A549 (cell line): ENCODE measurements around the gene ZIC1. TPM values are rescaled to one million over a fixed set of nuclear protein-coding genes. Genes with fewer than 3 reads are reported as not detected.

Experiments
- ATAC-seq, 2 experiments: fragments of 200-7000 bp in 1 of 2; fragments of >200 bp in 1 of 2; cut with Nextera tagmentation in 1 of 2; cut with Tn5 transposase in 1 of 2; 3 replicates each; pipeline versions ENCODE4 v1.8.0 to v1.9.1; 2018 to 2020; ENCODE audit warnings: mild to moderate bottlenecking in 1 of 2, moderate library complexity in 1 of 2
- CTCF ChIA-PET: fragments of 300-600 bp; sonication (Branson Sonifier 250); formaldehyde crosslinking; extraction: SDS; loops from one replicate; lab custom pipeline; 2021; ENCODE audit warnings: antibody characterized with exemption, inconsistent platforms; lab: Yijun Ruan, JAX
- POLR2A ChIA-PET: fragments of 350-600 bp; formaldehyde crosslinking; extraction: SDS; loops from one replicate; lab custom pipeline; 2021; ENCODE audit warnings: antibody characterized with exemption, inconsistent platforms; lab: Yijun Ruan, JAX
- DNase-seq, 2 experiments: peaks; one replicate each; pipeline versions ENCODE4 v3.0.0 to v3.0.0-alpha.2; 2011 to 2016; ENCODE audit warnings: low read depth in 1 of 2, low spot score in 1 of 2
- FAIRE-seq: peaks from 2 replicates; lab custom pipeline; 2011; peaks lifted over from hg19 to GRCh38; lab: Jason Lieb, UNC
- H3K27ac ChIP-seq, 2 experiments: fragments of >200 bp; sonication (Bioruptor Twin); formaldehyde crosslinking; 3 replicates each; pipeline ENCODE4 v1.5.1; 2016 to 2017
- H3K4me1 ChIP-seq: fragments of >200 bp; sonication (Bioruptor Twin); formaldehyde crosslinking; 3 replicates; pipeline ENCODE4 v1.6.1; 2016
- H3K4me2 ChIP-seq: fragments of >200 bp; sonication (Bioruptor Twin); formaldehyde crosslinking; 3 replicates; pipeline ENCODE4 v1.6.1; 2016
- H3K4me3 ChIP-seq: fragments of >200 bp; sonication (Bioruptor Twin); formaldehyde crosslinking; 3 replicates; pipeline ENCODE4 v1.5.1; 2016
- H3K9me3 ChIP-seq: fragments of >200 bp; sonication (Bioruptor Twin); formaldehyde crosslinking; 3 replicates; pipeline ENCODE4 v1.6.1; 2016
- BHLHE40 ChIP-seq: IDR thresholded peaks from 2 replicates; pipeline ENCODE4 v1.6.1; 2012; ENCODE audit warnings: low read depth, low read length, inconsistent platforms
- CBX8 ChIP-seq: fragments of 200-600 bp; sonication (generic); IDR thresholded peaks from 2 replicates; pipeline ENCODE4 v1.6.1; 2016
- CHD4 ChIP-seq: fragments of 200-600 bp; sonication (generic); IDR thresholded peaks from 2 replicates; pipeline ENCODE4 v1.6.1; 2016; ENCODE audit warnings: antibody characterized with exemption, mild to moderate bottlenecking, borderline replicate concordance
- FOSL2 ChIP-seq, 2 experiments: fragments of 450-650 bp in 1 of 2; fragments of >200 bp in 1 of 2; sonication (Bioruptor Twin) in 1 of 2; formaldehyde crosslinking; IDR thresholded peaks; 2 replicates each; pipeline versions ENCODE4 v1.5.0 to v1.6.1; 2016 to 2020; ENCODE audit warnings: mild to moderate bottlenecking in 1 of 2, moderate library complexity in 1 of 2
- FOXS1 ChIP-seq: fragments of 250-450 bp; sonication (Bioruptor Pico); IDR thresholded peaks from 2 replicates; pipeline ENCODE4 v1.5.0; 2020; ENCODE audit warnings: mild to moderate bottlenecking, moderate library complexity
- HDAC2 ChIP-seq: fragments of 200-600 bp; sonication (generic); IDR thresholded peaks from 2 replicates; pipeline ENCODE4 v1.6.1; 2016
- HEYL ChIP-seq: fragments of 250-450 bp; sonication (Bioruptor Pico); IDR thresholded peaks from 2 replicates; pipeline ENCODE4 v1.8.0; 2021; ENCODE audit warnings: mild to moderate bottlenecking, moderate library complexity
- HOXB13 ChIP-seq: fragments of 250-450 bp; sonication (Bioruptor Pico); IDR thresholded peaks from 2 replicates; pipeline ENCODE4 v1.5.0; 2020; ENCODE audit warnings: low read depth, mild to moderate bottlenecking, moderate library complexity
- HOXB5 ChIP-seq: fragments of 250-450 bp; sonication (Bioruptor Pico); IDR thresholded peaks from 2 replicates; pipeline ENCODE4 v1.5.0; 2020; ENCODE audit warnings: mild to moderate bottlenecking, moderate library complexity
- KDM1A ChIP-seq: fragments of 200-600 bp; sonication (generic); IDR thresholded peaks from 2 replicates; pipeline ENCODE4 v1.6.1; 2016; ENCODE audit warnings: low read depth, mild to moderate bottlenecking
- KDM5A ChIP-seq: fragments of 200-600 bp; sonication (generic); IDR thresholded peaks from 2 replicates; pipeline ENCODE4 v1.6.1; 2016; ENCODE audit warnings: antibody characterized with exemption, mild to moderate bottlenecking
- MAZ ChIP-seq: fragments of 150-350 bp; IDR thresholded peaks from 2 replicates; pipeline ENCODE4 v1.6.1; 2014; ENCODE audit warnings: antibody characterized with exemption, low read depth, low read length, borderline replicate concordance
- POLR2A ChIP-seq: IDR thresholded peaks from 2 replicates; pipeline ENCODE4 v1.6.1; 2012; ENCODE audit warnings: mild to moderate bottlenecking, low read length
- POLR2AphosphoS2 ChIP-seq: conservative IDR thresholded peaks from 2 replicates; pipeline ENCODE4 v1.6.1; 2012; ENCODE audit warnings: low read length, improper control_type of control experiment, inconsistent platforms
- RAD21 ChIP-seq, 2 experiments: fragments of >200 bp in 1 of 2; sonication (Bioruptor Twin) in 1 of 2; formaldehyde crosslinking in 1 of 2; IDR thresholded peaks in 1 of 2; conservative IDR thresholded peaks in 1 of 2; 2 replicates in 1 of 2; 3 replicates in 1 of 2; pipeline ENCODE4 v1.6.1; 2012 to 2018; ENCODE audit warnings: inconsistent platforms in 1 of 2
- RFX5 ChIP-seq: fragments of 450-650 bp; IDR thresholded peaks from 2 replicates; pipeline ENCODE4 v1.7.1; 2014; ENCODE audit warnings: antibody characterized with exemption, mild to moderate bottlenecking, moderate library complexity
- SMC3 ChIP-seq: fragments of >200 bp; sonication (Bioruptor Twin); formaldehyde crosslinking; IDR thresholded peaks from 3 replicates; pipeline ENCODE4 v1.6.1; 2018; ENCODE audit warnings: inconsistent platforms
- SREBF2 ChIP-seq: fragments of 450-650 bp; IDR thresholded peaks from 2 replicates; pipeline ENCODE4 v1.6.1; 2014; ENCODE audit warnings: mild to moderate bottlenecking, moderate library complexity
- ZNF302 ChIP-seq: fragments of 250-450 bp; sonication (Bioruptor Pico); IDR thresholded peaks from 2 replicates; pipeline ENCODE4 v1.9.0; 2021; ENCODE audit warnings: inconsistent platforms, mild to moderate bottlenecking, moderate library complexity
- ZSCAN20 ChIP-seq: fragments of 250-450 bp; sonication (Bioruptor Pico); IDR thresholded peaks from 2 replicates; pipeline ENCODE4 v1.8.0; 2022; ENCODE audit warnings: mild to moderate bottlenecking, moderate library complexity
- WGBS: methylation state at CpG from one replicate; pipeline ENCODE4 v1.1.6; 2017; ENCODE audit errors: missing lambda C conversion rate; 5-methylcytosine and 5-hydroxymethylcytosine counted together
- polyA plus RNA-seq, 4 experiments: library from polyadenylated mRNA; depleted of rRNA in 3 of 4; stranded (reverse); fragments of >200 nt; fragmentation: RNase III in 1 of 4; extraction: RNeasy Plus Mini Kit Qiagen cat#74134 plus additional on column Dnase treatment in 1 of 4; gene quantifications; 2 replicates in 3 of 4; 3 replicates in 1 of 4; pipeline ENCODE4 v1.2.3, GENCODE V29; 2011 to 2017
- TF ChIP-seq, protein P1 (sequence below): IDR thresholded peaks from 2 replicates; pipeline ENCODE4 v1.6.1; 2012; ENCODE audit warnings: low read depth, borderline replicate concordance
- TF ChIP-seq, protein P2 (sequence below): fragments of >200 bp; sonication (Bioruptor Twin); formaldehyde crosslinking; IDR thresholded peaks from 3 replicates; pipeline ENCODE4 v1.5.1; 2016
- TF ChIP-seq, protein P3 (sequence below): fragments of 250-450 bp; sonication (Bioruptor Pico); IDR thresholded peaks from 2 replicates; pipeline ENCODE4 v1.5.0; 2020; ENCODE audit warnings: low read depth, mild to moderate bottlenecking, moderate library complexity
- TF ChIP-seq, protein P4 (sequence below): fragments of >200 bp; sonication (Bioruptor Twin); formaldehyde crosslinking; IDR thresholded peaks from 3 replicates; pipeline ENCODE4 v1.6.1; 2016
- TF ChIP-seq, protein P5 (sequence below): fragments of 450-650 bp; IDR thresholded peaks from 2 replicates; pipeline ENCODE4 v1.6.1; 2014; ENCODE audit warnings: antibody characterized with exemption

Gene ZIC1
- polyA plus RNA-seq, 2 of the 4 experiments (the other 2 are of a cell fraction), result 0.01 TPM; not detected in 1

DNA sequence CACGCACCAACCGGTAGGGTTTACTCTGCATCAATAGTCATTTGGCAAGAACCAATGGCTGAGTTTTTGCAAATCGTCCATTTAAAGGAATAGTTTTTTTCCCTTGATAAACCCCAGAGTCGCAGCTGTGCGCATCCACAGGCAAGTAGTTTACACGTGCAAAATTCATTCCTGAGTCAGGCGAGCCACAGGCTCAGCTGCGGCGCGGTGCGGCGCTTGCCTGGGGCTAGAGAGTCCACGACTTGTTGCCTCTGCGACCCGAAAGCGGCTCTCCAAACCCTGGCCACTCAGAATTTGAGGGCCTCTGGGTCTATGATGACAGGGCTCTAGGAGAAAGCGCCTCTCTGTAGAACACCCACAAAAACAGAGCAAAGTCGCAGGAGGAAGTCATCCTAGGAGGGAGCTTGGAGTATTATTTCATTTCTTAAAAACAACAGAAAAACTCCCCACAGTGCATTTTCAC, 39.5 kb upstream of the ZIC1 start (continued):
- TF ChIP-seq SMC3 (no peak), KDM5A (no peak), POLR2AphosphoS2 (no peak), SREBF2 (no peak), HOXB13 (CRISPR knock-in tag) (no peak), FOXS1 (no peak), FOSL2 (IDR thresholded peaks at IDR 0.05) (no peak), FOSL2 (CRISPR knock-in tag; IDR thresholded peaks at IDR 0.05) (no peak), CHD4 (no peak), HOXB5 (CRISPR knock-in tag) (no peak), RFX5 (no peak), HDAC2 (no peak)
- TF ChIP-seq, protein P1, sequence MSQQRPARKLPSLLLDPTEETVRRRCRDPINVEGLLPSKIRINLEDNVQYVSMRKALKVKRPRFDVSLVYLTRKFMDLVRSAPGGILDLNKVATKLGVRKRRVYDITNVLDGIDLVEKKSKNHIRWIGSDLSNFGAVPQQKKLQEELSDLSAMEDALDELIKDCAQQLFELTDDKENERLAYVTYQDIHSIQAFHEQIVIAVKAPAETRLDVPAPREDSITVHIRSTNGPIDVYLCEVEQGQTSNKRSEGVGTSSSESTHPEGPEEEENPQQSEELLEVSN, result no peak
- TF ChIP-seq, protein P2, sequence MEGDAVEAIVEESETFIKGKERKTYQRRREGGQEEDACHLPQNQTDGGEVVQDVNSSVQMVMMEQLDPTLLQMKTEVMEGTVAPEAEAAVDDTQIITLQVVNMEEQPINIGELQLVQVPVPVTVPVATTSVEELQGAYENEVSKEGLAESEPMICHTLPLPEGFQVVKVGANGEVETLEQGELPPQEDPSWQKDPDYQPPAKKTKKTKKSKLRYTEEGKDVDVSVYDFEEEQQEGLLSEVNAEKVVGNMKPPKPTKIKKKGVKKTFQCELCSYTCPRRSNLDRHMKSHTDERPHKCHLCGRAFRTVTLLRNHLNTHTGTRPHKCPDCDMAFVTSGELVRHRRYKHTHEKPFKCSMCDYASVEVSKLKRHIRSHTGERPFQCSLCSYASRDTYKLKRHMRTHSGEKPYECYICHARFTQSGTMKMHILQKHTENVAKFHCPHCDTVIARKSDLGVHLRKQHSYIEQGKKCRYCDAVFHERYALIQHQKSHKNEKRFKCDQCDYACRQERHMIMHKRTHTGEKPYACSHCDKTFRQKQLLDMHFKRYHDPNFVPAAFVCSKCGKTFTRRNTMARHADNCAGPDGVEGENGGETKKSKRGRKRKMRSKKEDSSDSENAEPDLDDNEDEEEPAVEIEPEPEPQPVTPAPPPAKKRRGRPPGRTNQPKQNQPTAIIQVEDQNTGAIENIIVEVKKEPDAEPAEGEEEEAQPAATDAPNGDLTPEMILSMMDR, result no peak

DNA sequence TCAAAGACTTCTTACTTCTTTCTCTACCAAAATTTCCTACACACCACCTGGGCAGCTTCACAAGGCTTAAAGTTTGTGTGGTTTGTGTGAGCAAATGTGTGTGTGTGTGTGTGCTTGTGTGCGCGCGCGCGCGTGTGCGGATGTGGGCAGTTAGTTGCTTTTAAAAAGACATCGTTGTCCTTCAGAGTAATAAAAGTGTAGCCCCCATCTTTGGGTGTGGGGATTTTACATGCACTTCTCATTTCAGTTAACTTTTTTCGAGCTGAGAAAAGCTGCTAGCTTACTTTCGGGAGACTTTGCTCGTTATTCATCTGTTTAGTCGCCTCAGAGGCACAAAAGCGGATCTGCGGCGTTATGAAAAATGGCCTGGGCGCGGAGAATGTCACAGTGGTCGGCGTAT, 38.8 kb upstream of the ZIC1 start:
- ChIA-PET POLR2A (no interaction called here), CTCF (interaction anchor here (0.5 kb wide), 1 partner anchor 360 kb away, joined by 3 read pairs; no protein-coding TSS in a partner anchor)
- no peak overlapping the region for H3K27ac ChIP-seq
- H3K4me1 ChIP-seq, result no peaks in the 10 kb centered on the region
- FAIRE-seq (no peak), ATAC-seq (no peak), DNase-seq (no peak)
- 0 out of 3 replicates have a peak, but pooled peaks cover 4% of the 10 kb centered on the region for H3K9me3 ChIP-seq
- TF ChIP-seq FOSL2 (IDR thresholded peaks at IDR 0.05) (no peak), FOSL2 (CRISPR knock-in tag; IDR thresholded peaks at IDR 0.05) (no peak), ZNF302 (no peak), ZSCAN20 (CRISPR knock-in tag) (no peak), HDAC2 (no peak), HEYL (CRISPR knock-in tag) (no peak), POLR2AphosphoS2 (no peak), CBX8 (no peak), RAD21 (conservative IDR thresholded peaks at IDR 0.05 in 1 of 2, IDR thresholded peaks at IDR 0.05 in 1 of 2) (no peak), MAZ (no peak), SMC3 (no peak), POLR2A (no peak), KDM1A (no peak), BHLHE40 (no peak)
- TF ChIP-seq, protein P3, sequence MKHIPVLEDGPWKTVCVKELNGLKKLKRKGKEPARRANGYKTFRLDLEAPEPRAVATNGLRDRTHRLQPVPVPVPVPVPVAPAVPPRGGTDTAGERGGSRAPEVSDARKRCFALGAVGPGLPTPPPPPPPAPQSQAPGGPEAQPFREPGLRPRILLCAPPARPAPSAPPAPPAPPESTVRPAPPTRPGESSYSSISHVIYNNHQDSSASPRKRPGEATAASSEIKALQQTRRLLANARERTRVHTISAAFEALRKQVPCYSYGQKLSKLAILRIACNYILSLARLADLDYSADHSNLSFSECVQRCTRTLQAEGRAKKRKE (CRISPR knock-in tag), result no peak
- TF ChIP-seq, protein P4, sequence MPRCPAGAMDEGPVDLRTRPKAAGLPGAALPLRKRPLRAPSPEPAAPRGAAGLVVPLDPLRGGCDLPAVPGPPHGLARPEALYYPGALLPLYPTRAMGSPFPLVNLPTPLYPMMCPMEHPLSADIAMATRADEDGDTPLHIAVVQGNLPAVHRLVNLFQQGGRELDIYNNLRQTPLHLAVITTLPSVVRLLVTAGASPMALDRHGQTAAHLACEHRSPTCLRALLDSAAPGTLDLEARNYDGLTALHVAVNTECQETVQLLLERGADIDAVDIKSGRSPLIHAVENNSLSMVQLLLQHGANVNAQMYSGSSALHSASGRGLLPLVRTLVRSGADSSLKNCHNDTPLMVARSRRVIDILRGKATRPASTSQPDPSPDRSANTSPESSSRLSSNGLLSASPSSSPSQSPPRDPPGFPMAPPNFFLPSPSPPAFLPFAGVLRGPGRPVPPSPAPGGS, result no peak
- TF ChIP-seq, protein P5, sequence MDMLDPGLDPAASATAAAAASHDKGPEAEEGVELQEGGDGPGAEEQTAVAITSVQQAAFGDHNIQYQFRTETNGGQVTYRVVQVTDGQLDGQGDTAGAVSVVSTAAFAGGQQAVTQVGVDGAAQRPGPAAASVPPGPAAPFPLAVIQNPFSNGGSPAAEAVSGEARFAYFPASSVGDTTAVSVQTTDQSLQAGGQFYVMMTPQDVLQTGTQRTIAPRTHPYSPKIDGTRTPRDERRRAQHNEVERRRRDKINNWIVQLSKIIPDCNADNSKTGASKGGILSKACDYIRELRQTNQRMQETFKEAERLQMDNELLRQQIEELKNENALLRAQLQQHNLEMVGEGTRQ, result no peak
- 64% methylated on average over 19 of the region's 19 CpGs for WGBS
- H3K4me3 ChIP-seq, result no peak overlapping the region
- no peak overlapping the region for H3K4me2 ChIP-seq
